Measurements from ENCODE around the gene NUDT16.
"Not testable (repeated sequence)": the region's sequence is repeated elsewhere in the genome, so short reads cannot be mapped to it uniquely, and the experiment has no call there.

The NUDT16 gene

DNA sequence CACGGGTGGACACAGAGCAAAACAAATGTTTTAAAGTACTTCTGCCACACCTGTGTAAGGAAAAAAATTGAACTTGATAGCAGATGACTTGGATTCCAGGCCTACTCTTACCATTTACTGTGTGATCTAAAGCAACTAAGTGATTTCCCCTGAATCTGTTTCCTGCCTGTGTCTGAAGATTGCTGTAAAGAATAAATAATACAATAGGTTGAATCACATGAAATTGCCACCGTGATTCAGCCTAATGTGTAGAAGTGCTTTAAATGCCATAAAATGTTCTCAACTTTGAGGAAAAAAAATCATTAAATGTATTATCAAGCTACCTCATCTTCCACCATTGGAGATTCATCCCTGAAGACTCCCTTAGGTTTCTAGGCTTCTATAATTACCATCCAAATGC is 27.6 kb upstream of the NUDT16 start:
- Histone ChIP-seq H3K79me2 (ENCODE audit: low read length) (no peaks in the 10 kb centered on the region), H4K20me1 (ENCODE audit: insufficient read depth, low read length) (no peaks in the 10 kb centered on the region), H3K4me2 (ENCODE audit: low read length) (no peak overlapping the region), H2AFZ (ENCODE audit: low read depth, low read length) (0 out of 2 replicates have a peak overlapping the region, but pooled peaks have one; percentile 32), H3K27ac (ENCODE audit: low read length) (no peak overlapping the region), H3K9ac (ENCODE audit: low read length) (no peak overlapping the region), H3K36me3 (replicated peaks; ENCODE audit: low read depth, low read length) (no peaks in the 10 kb centered on the region), H3K4me3 (ENCODE audit: low read length) (no peak overlapping the region), H3K27me3 (ENCODE audit: low read depth, low read length) (no peaks in the 10 kb centered on the region), H3K9me3 (ENCODE audit: insufficient read depth, low read length) (no peaks in the 10 kb centered on the region), H3K4me1 (ENCODE audit: low read length) (peaks cover 20% of the 10 kb centered on the region)
- TF ChIP-seq, protein P1, sequence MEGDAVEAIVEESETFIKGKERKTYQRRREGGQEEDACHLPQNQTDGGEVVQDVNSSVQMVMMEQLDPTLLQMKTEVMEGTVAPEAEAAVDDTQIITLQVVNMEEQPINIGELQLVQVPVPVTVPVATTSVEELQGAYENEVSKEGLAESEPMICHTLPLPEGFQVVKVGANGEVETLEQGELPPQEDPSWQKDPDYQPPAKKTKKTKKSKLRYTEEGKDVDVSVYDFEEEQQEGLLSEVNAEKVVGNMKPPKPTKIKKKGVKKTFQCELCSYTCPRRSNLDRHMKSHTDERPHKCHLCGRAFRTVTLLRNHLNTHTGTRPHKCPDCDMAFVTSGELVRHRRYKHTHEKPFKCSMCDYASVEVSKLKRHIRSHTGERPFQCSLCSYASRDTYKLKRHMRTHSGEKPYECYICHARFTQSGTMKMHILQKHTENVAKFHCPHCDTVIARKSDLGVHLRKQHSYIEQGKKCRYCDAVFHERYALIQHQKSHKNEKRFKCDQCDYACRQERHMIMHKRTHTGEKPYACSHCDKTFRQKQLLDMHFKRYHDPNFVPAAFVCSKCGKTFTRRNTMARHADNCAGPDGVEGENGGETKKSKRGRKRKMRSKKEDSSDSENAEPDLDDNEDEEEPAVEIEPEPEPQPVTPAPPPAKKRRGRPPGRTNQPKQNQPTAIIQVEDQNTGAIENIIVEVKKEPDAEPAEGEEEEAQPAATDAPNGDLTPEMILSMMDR (IDR thresholded peaks at IDR 0.05; ENCODE audit: low read depth, low read length): no peak
- TF ChIP-seq EZH2phosphoT487 (IDR thresholded peaks at IDR 0.05; ENCODE audit: low read depth): no peak

DNA sequence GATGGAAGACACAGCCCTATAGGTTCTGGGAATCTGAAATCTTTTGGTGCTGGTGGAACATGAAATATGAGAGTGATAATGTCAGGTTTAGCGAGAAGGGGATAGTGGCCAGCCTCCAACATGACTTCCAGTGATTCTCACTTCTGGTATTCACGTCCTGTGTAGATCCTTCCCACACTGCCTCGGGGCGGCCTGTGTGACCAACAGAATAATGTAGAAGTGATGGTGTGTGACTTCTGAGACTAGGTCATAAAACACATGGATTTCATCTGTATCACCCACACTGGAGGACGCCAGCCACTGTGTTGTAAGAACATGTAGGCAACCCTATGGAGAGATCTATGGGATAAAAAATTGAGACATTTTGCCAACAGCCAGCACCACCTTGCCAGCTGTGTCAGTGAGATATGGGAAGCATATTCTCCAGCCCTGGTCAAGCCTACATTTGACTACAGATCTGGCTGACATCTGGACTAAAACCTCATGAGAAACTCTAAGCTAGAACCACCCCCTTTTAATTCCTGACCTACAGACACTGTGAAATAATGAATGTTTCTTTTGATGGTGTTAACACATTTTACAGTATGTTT is 25.5 kb upstream of the NUDT16 start:
- Histone ChIP-seq H3K4me1 (ENCODE audit: low read length) (peaks cover 15% of the 10 kb centered on the region), H3K36me3 (replicated peaks; ENCODE audit: low read depth, low read length) (no peaks in the 10 kb centered on the region), H3K9me3 (ENCODE audit: insufficient read depth, low read length) (no peaks in the 10 kb centered on the region), H3K4me2 (ENCODE audit: low read length) (no peak overlapping the region), H4K20me1 (ENCODE audit: insufficient read depth, low read length) (no peaks in the 10 kb centered on the region), H3K27ac (ENCODE audit: low read length) (no peak overlapping the region), H2AFZ (ENCODE audit: low read depth, low read length) (no peak overlapping the region), H3K9ac (ENCODE audit: low read length) (no peak overlapping the region), H3K4me3 (ENCODE audit: low read length) (no peak overlapping the region), H3K79me2 (ENCODE audit: low read length) (no peaks in the 10 kb centered on the region), H3K27me3 (ENCODE audit: low read depth, low read length) (no peaks in the 10 kb centered on the region)
- TF ChIP-seq, protein P1 (IDR thresholded peaks at IDR 0.05; ENCODE audit: low read depth, low read length): no peak
- no peak for TF ChIP-seq EZH2phosphoT487 (IDR thresholded peaks at IDR 0.05; ENCODE audit: low read depth)

DNA sequence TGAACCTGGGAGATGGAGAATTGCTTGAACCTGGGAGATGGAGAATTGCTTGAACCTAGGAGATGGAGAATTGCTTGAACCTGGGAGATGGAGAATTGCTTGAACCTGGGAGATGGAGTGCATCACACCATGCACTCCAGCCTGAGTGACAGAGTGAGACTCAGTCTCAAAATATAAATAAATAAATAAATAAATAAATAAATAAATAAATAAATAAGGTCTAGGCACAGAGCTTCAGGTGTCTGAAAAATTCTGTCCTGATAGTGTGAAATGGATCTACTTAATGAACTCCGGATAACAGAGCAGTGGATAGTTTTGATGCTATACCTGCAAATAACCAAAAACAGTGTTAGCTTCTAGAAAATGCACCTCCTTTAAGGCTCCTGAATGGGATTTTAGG is 24.3 kb upstream of the NUDT16 start:
- TF ChIP-seq, protein P1 (IDR thresholded peaks at IDR 0.05; ENCODE audit: low read depth, low read length): no peak
- TF ChIP-seq EZH2phosphoT487 (IDR thresholded peaks at IDR 0.05; ENCODE audit: low read depth): no peak
- Histone ChIP-seq H3K27ac (ENCODE audit: low read length) (no peak overlapping the region), H3K27me3 (ENCODE audit: low read depth, low read length) (no peaks in the 10 kb centered on the region), H2AFZ (ENCODE audit: low read depth, low read length) (no peak overlapping the region), H3K4me3 (ENCODE audit: low read length) (no peak overlapping the region), H3K4me1 (ENCODE audit: low read length) (peaks cover 15% of the 10 kb centered on the region), H3K4me2 (ENCODE audit: low read length) (no peak overlapping the region), H4K20me1 (ENCODE audit: insufficient read depth, low read length) (no peaks in the 10 kb centered on the region), H3K9ac (ENCODE audit: low read length) (no peak overlapping the region), H3K36me3 (replicated peaks; ENCODE audit: low read depth, low read length) (no peaks in the 10 kb centered on the region), H3K79me2 (ENCODE audit: low read length) (no peaks in the 10 kb centered on the region), H3K9me3 (ENCODE audit: insufficient read depth, low read length) (no peaks in the 10 kb centered on the region)

DNA sequence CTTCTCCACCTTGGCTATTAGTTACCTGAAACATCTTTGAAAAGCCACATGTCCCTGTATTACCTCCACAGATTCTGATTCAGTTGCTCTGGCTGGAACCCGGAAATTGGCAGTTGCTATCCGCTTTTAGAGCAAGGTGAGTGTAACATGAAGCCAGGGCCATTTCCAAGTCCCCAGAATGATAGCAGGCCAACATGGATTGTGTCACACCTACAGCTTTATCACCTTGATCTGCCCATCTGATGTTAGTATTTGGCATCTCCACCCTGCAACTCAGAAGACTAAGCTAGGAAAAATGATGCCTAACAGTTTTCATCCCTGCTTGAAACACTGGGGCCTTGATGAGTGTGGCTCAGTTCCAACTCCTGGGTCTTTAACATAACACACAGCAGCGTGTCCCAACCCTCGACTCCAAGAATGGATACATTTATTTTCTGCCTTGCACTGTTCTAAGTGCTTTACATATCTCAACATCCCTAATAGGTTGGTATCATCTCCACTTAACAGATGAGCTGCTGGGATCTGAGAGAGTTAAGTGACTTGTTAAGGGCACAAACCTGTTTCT is 21.3 kb upstream of the NUDT16 start:
- H3K27ac ChIP-seq (ENCODE audit: low read length): no peak overlapping the region
- H3K27me3 ChIP-seq (ENCODE audit: low read depth, low read length): no peaks in the 10 kb centered on the region
- no peak overlapping the region for H3K9ac ChIP-seq (ENCODE audit: low read length)
- no peak overlapping the region for H2AFZ ChIP-seq (ENCODE audit: low read depth, low read length)
- no peak for TF ChIP-seq EZH2phosphoT487 (IDR thresholded peaks at IDR 0.05; ENCODE audit: low read depth)
- TF ChIP-seq, protein P1 (IDR thresholded peaks at IDR 0.05; ENCODE audit: low read depth, low read length): no peak
- H3K4me1 ChIP-seq (ENCODE audit: low read length): no peaks in the 10 kb centered on the region
- H3K9me3 ChIP-seq (ENCODE audit: insufficient read depth, low read length): no peaks in the 10 kb centered on the region
- no peak overlapping the region for H3K4me3 ChIP-seq (ENCODE audit: low read length)
- no peaks in the 10 kb centered on the region for H4K20me1 ChIP-seq (ENCODE audit: insufficient read depth, low read length)
- H3K4me2 ChIP-seq (ENCODE audit: low read length): no peak overlapping the region
- H3K36me3 ChIP-seq (replicated peaks; ENCODE audit: low read depth, low read length): no peaks in the 10 kb centered on the region
- H3K79me2 ChIP-seq (ENCODE audit: low read length): no peaks in the 10 kb centered on the region

DNA sequence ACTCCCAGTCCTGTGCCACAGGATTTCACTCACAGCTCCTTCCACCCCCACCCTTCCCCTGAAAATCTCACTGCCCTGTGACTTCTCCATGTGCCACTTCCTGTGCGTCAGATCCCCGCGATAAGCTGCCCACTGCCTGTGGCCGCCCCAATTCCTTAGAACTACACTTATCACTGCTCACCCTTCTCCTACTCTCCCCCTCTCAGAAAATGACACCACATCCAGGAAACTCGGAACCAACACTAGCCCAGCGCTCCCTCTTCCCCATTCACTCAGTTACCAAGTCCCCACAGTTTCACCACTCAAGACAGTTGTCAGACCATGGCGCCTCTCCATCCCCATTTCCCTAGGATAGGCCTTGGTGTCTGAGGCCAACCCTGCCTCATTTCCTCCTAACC is 20.5 kb upstream of the NUDT16 start:
- H3K4me1 ChIP-seq (ENCODE audit: low read length); H3K36me3 ChIP-seq (replicated peaks; ENCODE audit: low read depth, low read length); H2AFZ ChIP-seq (ENCODE audit: low read depth, low read length); H3K27ac ChIP-seq (ENCODE audit: low read length); H3K4me3 ChIP-seq (ENCODE audit: low read length); H4K20me1 ChIP-seq (ENCODE audit: insufficient read depth, low read length); H3K9ac ChIP-seq (ENCODE audit: low read length); H3K27me3 ChIP-seq (ENCODE audit: low read depth, low read length); H3K9me3 ChIP-seq (ENCODE audit: insufficient read depth, low read length); H3K4me2 ChIP-seq (ENCODE audit: low read length); H3K79me2 ChIP-seq (ENCODE audit: low read length): not testable (repeated sequence)
